Smooth muscle cell of trachea (primary cell): ENCODE data around the gene TTPAL. TPM values are rescaled to one million over a fixed set of nuclear protein-coding genes. Genes with fewer than 3 reads are reported as not detected.

Source experiments
- total RNA-seq: library from RNA; depleted of rRNA; stranded (reverse); fragments of >200 nt; gene quantifications from 2 replicates; pipeline ENCODE4 v1.2.1, GENCODE V29; 2014

The TTPAL gene
- total RNA-seq, result 17.2 and 20.3 TPM in 2 replicates

GRCh38 chr20:44475694-44476560 lies at the start of gene TTPAL:
TSS of gene TTPAL (plus strand) at chr20:44475874. CDS start at chr20:44480000, 4,126 bp downstream.

GRCh38 chr20:44521484-44522481 lies 46.1 kb downstream of the TTPAL start, which contains the start of gene SERINC3:
TSS of gene SERINC3 (minus strand) at chr20:44522070. CDS start at chr20:44521951, 119 bp downstream.

Other genes starting within 250 kb of the TTPAL start
- gene GDAP1L1, start 228.6 kb upstream of the TTPAL start, total RNA-seq, result not detected in 2 replicates
- 6.0 and 9.6 TPM in 2 replicates for gene FITM2, start 164.7 kb upstream of the TTPAL start, total RNA-seq
- gene R3HDML, start 138.8 kb upstream of the TTPAL start, total RNA-seq, result not detected in 2 replicates
- gene HNF4A, start 120.2 kb upstream of the TTPAL start, total RNA-seq, result not detected in 2 replicates
- 92.4 and 144 TPM in 2 replicates for gene SERINC3, start 46.2 kb downstream of the TTPAL start, total RNA-seq
- gene PKIG, start 106.7 kb downstream of the TTPAL start, total RNA-seq, result 129 and 140 TPM in 2 replicates
- 2.6 and 12.2 TPM in 2 replicates for gene ADA, start 175.8 kb downstream of the TTPAL start, total RNA-seq
- 7.4 and 25.3 TPM in 2 replicates for gene CCN5, start 239.5 kb downstream of the TTPAL start, total RNA-seq